Esophagus squamous epithelium (tissue), 5 donors: ENCODE data around the gene HES1. TPM values are rescaled to one million over a fixed set of nuclear protein-coding genes. Genes with fewer than 3 reads are reported as not detected.

Experiments used
- DNase-seq: peaks from one replicate; lab custom pipeline; 2025; lab: John Stamatoyannopoulos, UW
- H3K27ac ChIP-seq, 4 donors: fragments of 200-600 bp; sonication (generic); one replicate each; pipeline ENCODE4 v1.5.1; 2016 to 2019; ENCODE audit warnings: mild to moderate bottlenecking in 1 of 4
- H3K27me3 ChIP-seq, 4 donors: fragments of 200-600 bp; sonication (generic); 1 replicate in 3 of 4; 2 replicates in 1 of 4; pipeline versions ENCODE4 v1.5.1 to v1.6.0; 2017 to 2021; ENCODE audit warnings: antibody characterized with exemption in 1 of 4
- H3K36me3 ChIP-seq, 3 donors: fragments of 200-600 bp; sonication (generic); one replicate each; pipeline ENCODE4 v1.5.1; 2016 to 2019
- H3K4me1 ChIP-seq, 3 donors: fragments of 200-600 bp; sonication (generic); one replicate each; pipeline ENCODE4 v1.5.1; 2017 to 2019
- H3K4me3 ChIP-seq, 4 donors: fragments of 200-600 bp; sonication (generic); 1 replicate in 3 of 4; 2 replicates in 1 of 4; pipeline ENCODE4 v1.5.1; 2016 to 2019; ENCODE audit warnings: mild to moderate bottlenecking in 2 of 4, moderate library complexity in 1 of 4
- H3K9me3 ChIP-seq, 3 donors: fragments of 200-600 bp; sonication (generic); one replicate each; pipeline ENCODE4 v1.5.1; 2016 to 2019
- POLR2A ChIP-seq, 4 donors: fragments of 450-650 bp; IDR thresholded peaks; one replicate each; pipeline ENCODE4 v1.6.1; 2017; ENCODE audit warnings: antibody characterized with exemption in 4 of 4, mild to moderate bottlenecking in 4 of 4, moderate library complexity in 3 of 4
- WGBS, 2 donors: methylation state at CpG; one replicate each; pipeline ENCODE4 v1.1.5; 2018; 5-methylcytosine and 5-hydroxymethylcytosine counted together
- intact Hi-C: fragments of 100-400 bp; cut with DNase I; formaldehyde crosslinking; loops from one replicate; pipeline ENCODE4 v1.15.0; 2022
- total RNA-seq, 4 donors: library from RNA; depleted of rRNA; stranded (reverse); fragments of >200 nt; gene quantifications; one replicate each; pipeline ENCODE4 v1.1.0, GENCODE V29; 2016
- TF ChIP-seq, protein P1 (sequence below), 6 experiments: fragments of 450-650 bp in 4 of 6; fragments of 200-600 bp in 2 of 6; sonication (generic) in 2 of 6; IDR thresholded peaks; one replicate each; pipeline ENCODE4 v1.5.1; 2016 to 2019; ENCODE audit warnings: antibody characterized with exemption in 6 of 6, mild to moderate bottlenecking in 4 of 6, moderate library complexity in 4 of 6
- donor health status: DM: yes; HTN: yes; CAD: no.

The HES1 gene
- total RNA-seq, 4 donors from 2014 or later, result 38.6 to 92.1 (median 75.4) TPM

DNA sequence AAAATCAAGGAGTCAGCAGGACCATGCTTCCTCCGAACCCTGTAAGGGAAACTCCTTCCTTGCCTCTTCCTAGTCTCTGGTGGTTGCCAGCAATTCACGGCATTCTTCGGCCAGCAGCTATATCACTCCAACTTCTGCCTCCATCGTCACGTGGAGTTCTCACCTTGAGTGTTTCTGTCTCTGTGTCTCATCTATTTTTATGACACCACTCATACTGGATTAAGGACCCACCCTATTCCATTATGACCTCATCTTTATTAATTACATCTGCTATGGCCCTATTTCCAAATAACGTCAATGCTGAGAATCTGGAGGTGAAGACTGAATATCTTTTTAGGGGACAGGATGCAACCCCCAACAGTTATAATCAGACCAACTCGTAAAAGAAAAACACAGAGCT is 21.8 kb upstream of the HES1 start:
- no peak overlapping the region for H3K4me3 ChIP-seq
- DNase-seq, result no peak
- peaks cover 0 to 22% (median 0%) of the 10 kb centered on the region in 4 donors for H3K27me3 ChIP-seq
- peaks cover 0 to 9% (median 3%) of the 10 kb centered on the region in 3 donors for H3K4me1 ChIP-seq
- no peaks in the 10 kb centered on the region for H3K36me3 ChIP-seq
- H3K27ac ChIP-seq, result no peak overlapping the region
- no peaks in the 10 kb centered on the region for H3K9me3 ChIP-seq
- TF ChIP-seq, protein P1, sequence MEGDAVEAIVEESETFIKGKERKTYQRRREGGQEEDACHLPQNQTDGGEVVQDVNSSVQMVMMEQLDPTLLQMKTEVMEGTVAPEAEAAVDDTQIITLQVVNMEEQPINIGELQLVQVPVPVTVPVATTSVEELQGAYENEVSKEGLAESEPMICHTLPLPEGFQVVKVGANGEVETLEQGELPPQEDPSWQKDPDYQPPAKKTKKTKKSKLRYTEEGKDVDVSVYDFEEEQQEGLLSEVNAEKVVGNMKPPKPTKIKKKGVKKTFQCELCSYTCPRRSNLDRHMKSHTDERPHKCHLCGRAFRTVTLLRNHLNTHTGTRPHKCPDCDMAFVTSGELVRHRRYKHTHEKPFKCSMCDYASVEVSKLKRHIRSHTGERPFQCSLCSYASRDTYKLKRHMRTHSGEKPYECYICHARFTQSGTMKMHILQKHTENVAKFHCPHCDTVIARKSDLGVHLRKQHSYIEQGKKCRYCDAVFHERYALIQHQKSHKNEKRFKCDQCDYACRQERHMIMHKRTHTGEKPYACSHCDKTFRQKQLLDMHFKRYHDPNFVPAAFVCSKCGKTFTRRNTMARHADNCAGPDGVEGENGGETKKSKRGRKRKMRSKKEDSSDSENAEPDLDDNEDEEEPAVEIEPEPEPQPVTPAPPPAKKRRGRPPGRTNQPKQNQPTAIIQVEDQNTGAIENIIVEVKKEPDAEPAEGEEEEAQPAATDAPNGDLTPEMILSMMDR (IDR thresholded peaks at IDR 0.05), result no peak
- intact Hi-C loops, result no loop called here
- 91 to 93% methylated on average over 7 of the region's 7 CpGs for WGBS, 2 donors

DNA sequence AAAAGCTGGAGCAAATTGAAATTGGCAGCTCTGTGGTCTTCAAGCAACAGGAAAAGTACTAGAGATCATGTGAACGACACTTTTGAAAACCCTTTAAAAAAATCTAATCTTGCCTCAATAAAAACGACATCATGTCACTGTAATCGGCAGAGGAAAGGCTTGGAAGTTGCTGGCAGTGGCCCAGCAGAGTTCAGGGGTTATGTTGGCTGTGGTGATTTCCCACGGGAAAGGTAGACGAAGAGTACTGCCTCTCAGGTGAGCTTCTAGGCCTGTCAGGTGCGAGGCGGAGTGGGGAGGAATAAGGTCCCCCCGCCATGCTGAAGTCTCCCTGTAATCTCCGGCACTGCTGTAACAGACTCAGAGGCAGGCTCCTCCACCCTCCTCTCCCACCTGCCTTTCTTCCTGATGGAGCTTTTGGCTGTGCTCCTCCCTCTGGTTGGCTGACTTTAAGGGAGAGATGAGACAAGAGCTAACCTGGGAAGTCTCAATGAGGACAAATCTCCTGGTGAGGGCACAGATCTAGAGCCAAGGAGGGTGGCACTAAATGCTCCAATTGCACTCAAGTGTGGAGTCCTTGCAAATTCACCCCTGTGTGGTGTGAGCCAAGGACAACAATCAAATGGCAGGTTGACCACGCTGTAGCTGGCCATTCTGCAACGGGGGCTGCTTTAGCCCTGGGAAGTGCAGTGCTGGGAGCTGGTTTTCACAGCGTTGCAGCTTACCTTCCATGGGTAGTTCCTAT is 18.7 kb upstream of the HES1 start:
- H3K27me3 ChIP-seq, result peaks cover 0 to 26% (median 0%) of the 10 kb centered on the region in 4 donors
- TF ChIP-seq, protein P1 (IDR thresholded peaks at IDR 0.05), result no peak
- TF ChIP-seq POLR2A (IDR thresholded peaks at IDR 0.05), result no peak
- DNase-seq, result no peak
- no peaks in the 10 kb centered on the region for H3K36me3 ChIP-seq
- H3K9me3 ChIP-seq, result no peaks in the 10 kb centered on the region
- intact Hi-C loops, result no loop called here
- WGBS, 2 donors, result 74 to 76% methylated on average over 11 to 12 of the region's 12 CpGs
- H3K27ac ChIP-seq, result no peak overlapping the region
- H3K4me3 ChIP-seq, result no peak overlapping the region
- peaks cover 0 to 8% (median 0%) of the 10 kb centered on the region in 3 donors for H3K4me1 ChIP-seq

DNA sequence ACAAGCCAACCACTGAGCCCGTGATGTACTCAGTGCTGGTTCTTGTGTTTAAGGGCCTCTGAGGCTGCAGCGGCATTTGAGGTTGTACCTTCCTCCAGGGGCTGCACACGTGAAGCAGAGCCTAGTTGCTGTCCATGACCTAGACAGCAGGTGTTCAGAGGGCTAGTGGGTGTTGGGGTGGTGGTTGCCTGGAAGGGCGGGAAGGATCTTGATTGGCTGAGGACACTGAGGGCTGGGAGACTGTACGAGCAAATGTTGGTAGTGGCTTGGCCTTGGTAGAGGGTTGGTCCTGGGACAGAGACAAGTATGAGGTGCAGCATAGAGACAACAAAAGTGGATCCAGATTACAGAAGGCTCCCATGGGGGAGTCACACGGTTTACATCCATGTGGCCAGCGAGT is 17.0 kb upstream of the HES1 start:
- Histone ChIP-seq H3K4me3 (no peak overlapping the region), H3K27me3 (peaks cover 0 to 29% (median 0%) of the 10 kb centered on the region in 4 donors), H3K4me1 (no peaks in the 10 kb centered on the region), H3K27ac (no peak overlapping the region), H3K9me3 (no peaks in the 10 kb centered on the region), H3K36me3 (no peaks in the 10 kb centered on the region)
- DNase-seq, result no peak
- intact Hi-C loops, result no loop called here
- TF ChIP-seq POLR2A (IDR thresholded peaks at IDR 0.05), result no peak
- TF ChIP-seq, protein P1 (IDR thresholded peaks at IDR 0.05), result no peak
- 81 to 92% methylated on average over 6 of the region's 7 CpGs for WGBS, 2 donors

- Histone ChIP-seq H3K27ac (no peak overlapping the region), H3K4me1 (no peaks in the 10 kb centered on the region), H3K27me3 (peaks cover 0 to 29% (median 0%) of the 10 kb centered on the region in 4 donors), H3K4me3 (no peak overlapping the region), H3K9me3 (no peaks in the 10 kb centered on the region), H3K36me3 (no peaks in the 10 kb centered on the region)
- intact Hi-C loops, result loop anchor here (10.0 kb wide), 1 partner anchor 105 kb away; no protein-coding TSS in a partner anchor
- 79 to 81% methylated on average over 6 of the region's 6 CpGs for WGBS, 2 donors
- TF ChIP-seq, protein P1 (IDR thresholded peaks at IDR 0.05), result no peak
- no peak for TF ChIP-seq POLR2A (IDR thresholded peaks at IDR 0.05)
- no peak for DNase-seq
Observed at GRCh38 chr3:194119831-194120590, 15.9 kb upstream of the HES1 start.
